HepG2 (cell line): ENCODE results near the gene GPR158. TPM values are rescaled to one million over a fixed set of nuclear protein-coding genes. Genes with fewer than 3 reads are reported as not detected.

Source experiments
- ATAC-seq: fragments of 200-7000 bp; cut with Tn5 transposase; 3 replicates; pipeline ENCODE4 v1.9.1; 2020; ENCODE audit warnings: mild to moderate bottlenecking, moderate library complexity
- BruUV-seq: library from RNA; stranded (reverse); fragments of 400-500 nt; replicated peaks from 2 replicates; lab custom pipeline; 2021; lab: Mats Ljungman, UMichigan
- CTCF ChIA-PET: fragments of 300-600 bp; formaldehyde crosslinking; extraction: SDS; loops from one replicate; lab custom pipeline; 2021; ENCODE audit warnings: low total read pairs, inconsistent platforms, low intra/inter-chr PET ratio; lab: Yijun Ruan, JAX
- POLR2A ChIA-PET: fragments of 350-600 bp; sonication (Branson Sonifier 250); formaldehyde crosslinking; loops from one replicate; lab custom pipeline; 2020; ENCODE audit warnings: antibody characterized with exemption, inconsistent platforms; lab: Yijun Ruan, JAX
- DNase-seq: peaks from one replicate; pipeline ENCODE4 v3.0.0-alpha.2; 2015; ENCODE audit warnings: low spot score
- FAIRE-seq: peaks from 3 replicates; lab custom pipeline; 2011; peaks lifted over from hg19 to GRCh38; lab: Jason Lieb, UNC
- H2AFZ ChIP-seq: one replicate; pipeline ENCODE4 v1.6.1; 2011; ENCODE audit warnings: low read length, inconsistent platforms
- H3K27ac ChIP-seq: fragments of 300-600 bp; 3 replicates; pipeline ENCODE4 v1.8.0; 2011; ENCODE audit warnings: mixed run types, mild to moderate bottlenecking, mixed read lengths, low read length, inconsistent platforms; ENCODE audit not compliant: insufficient read depth; ENCODE audit errors: extremely low read length
- H3K27me3 ChIP-seq, 2 experiments: fragments of 200-600 bp in 1 of 2; 2 replicates in 1 of 2; 3 replicates in 1 of 2; pipeline versions ENCODE4 v1.6.0 to v1.8.0; 2011; ENCODE audit warnings: low read length in 2 of 2, mild to moderate bottlenecking in 2 of 2, moderate library complexity in 2 of 2, inconsistent platforms in 1 of 2; ENCODE audit not compliant: insufficient read depth in 2 of 2, control insufficient read depth in 1 of 2
- H3K36me3 ChIP-seq, 2 experiments: fragments of 200-600 bp in 1 of 2; replicated peaks in 1 of 2; 2 replicates in 1 of 2; 3 replicates in 1 of 2; pipeline versions ENCODE4 v1.5.1 to v1.8.0; 2011; ENCODE audit warnings: low read length in 2 of 2, inconsistent platforms in 1 of 2; ENCODE audit not compliant: insufficient read depth in 2 of 2, control insufficient read depth in 1 of 2
- H3K4me1 ChIP-seq: 2 replicates; pipeline ENCODE4 v1.5.1; 2012; ENCODE audit warnings: low read length, inconsistent platforms; ENCODE audit not compliant: insufficient read depth
- H3K4me2 ChIP-seq: 2 replicates; pipeline ENCODE4 v1.6.0; 2011; ENCODE audit warnings: low read depth, low read length, inconsistent platforms
- H3K4me3 ChIP-seq, 3 experiments: fragments of 200-600 bp in 1 of 3; sonication (generic), shearing (Covaris generic) in 1 of 3; replicated peaks in 1 of 3; 2 replicates each; pipeline ENCODE4 v1.5.1; 2011 to 2016; ENCODE audit warnings: low read length in 3 of 3, inconsistent platforms in 2 of 3, low read depth in 2 of 3, mild to moderate bottlenecking in 2 of 3, control low read depth in 1 of 3, mixed read lengths in 1 of 3; ENCODE audit not compliant: insufficient read depth in 1 of 3
- H3K79me2 ChIP-seq: one replicate; pipeline ENCODE4 v1.6.1; 2011; ENCODE audit warnings: low read length, inconsistent platforms; ENCODE audit not compliant: insufficient read depth
- H3K9ac ChIP-seq: 2 replicates; pipeline ENCODE4 v1.6.0; 2011; ENCODE audit warnings: mild to moderate bottlenecking, low read depth, low read length, inconsistent platforms; ENCODE audit not compliant: insufficient read depth
- H3K9me3 ChIP-seq: 2 replicates; pipeline ENCODE4 v1.5.1; 2012; ENCODE audit warnings: mild to moderate bottlenecking, low read length
- H4K20me1 ChIP-seq: 2 replicates; pipeline ENCODE4 v1.6.0; 2011; ENCODE audit warnings: inconsistent platforms, mild to moderate bottlenecking, low read length, moderate library complexity; ENCODE audit not compliant: insufficient read depth
- AKAP8 ChIP-seq: sonication (generic); formaldehyde crosslinking; IDR thresholded peaks from 2 replicates; pipeline ENCODE4 v1.5.1; 2020; ENCODE audit warnings: mild to moderate bottlenecking, missing genetic modification reagents
- CTCF ChIP-seq: sonication (generic); formaldehyde crosslinking; IDR thresholded peaks from 2 replicates; pipeline ENCODE4 v1.5.0; 2020; ENCODE audit warnings: mild to moderate bottlenecking, missing genetic modification reagents, moderate library complexity
- FOXA3 ChIP-seq: IDR thresholded peaks from 2 replicates; pipeline ENCODE4 v1.6.1; 2016; ENCODE audit warnings: missing genetic modification reagents, missing compliant biosample characterization
- MAFF ChIP-seq: IDR thresholded peaks from 2 replicates; pipeline ENCODE4 v1.6.1; 2011; ENCODE audit warnings: low read depth, low read length, improper control_type of control experiment
- MTA3 ChIP-seq: sonication (generic); formaldehyde crosslinking; IDR thresholded peaks from 2 replicates; pipeline ENCODE4 v1.4.0; 2020; ENCODE audit warnings: missing genetic modification reagents
- NR2F1 ChIP-seq, 2 experiments: fragments of 450-650 bp in 1 of 2; formaldehyde crosslinking in 1 of 2; IDR thresholded peaks; 2 replicates each; pipeline versions ENCODE4 v1.5.0 to v1.6.1; 2016 to 2020; ENCODE audit warnings: mild to moderate bottlenecking in 1 of 2, missing compliant biosample characterization in 1 of 2, missing genetic modification reagents in 1 of 2, moderate library complexity in 1 of 2
- NR2F6 ChIP-seq, 2 experiments: IDR thresholded peaks; 2 replicates each; pipeline ENCODE4 v1.6.1; 2016; ENCODE audit warnings: antibody characterized with exemption in 1 of 2, mild to moderate bottlenecking in 1 of 2
- REXO4 ChIP-seq: sonication (generic); formaldehyde crosslinking; IDR thresholded peaks from 2 replicates; pipeline ENCODE4 v1.8.0; 2022; ENCODE audit warnings: missing genetic modification reagents, mild to moderate bottlenecking, borderline replicate concordance
- STAG1 ChIP-seq: sonication (generic); formaldehyde crosslinking; IDR thresholded peaks from 2 replicates; pipeline ENCODE4 v1.4.0; 2020; ENCODE audit warnings: missing genetic modification reagents
- ZNF143 ChIP-seq: sonication (generic); formaldehyde crosslinking; IDR thresholded peaks from 2 replicates; pipeline ENCODE4 v1.4.0; 2020; ENCODE audit warnings: missing genetic modification reagents
- WGBS: methylation state at CpG from one replicate; pipeline ENCODE4 v1.1.6; 2017; ENCODE audit warnings: low lambda C conversion rate; 5-methylcytosine and 5-hydroxymethylcytosine counted together
- in situ Hi-C: cut with HindIII; loops from 2 replicates; pipeline ENCODE4 v1.10.0; 2017; ENCODE audit warnings: low pct_unique_long_range_greater_than_20kb; ENCODE audit not compliant: extremely low pct_ligation_motif_present
- intact Hi-C: fragments of 100-400 bp; cut with micrococcal nuclease; formaldehyde crosslinking; loops from one replicate; pipeline ENCODE4 v1.10.0; 2022; ENCODE audit not compliant: unreplicated experiment
- polyA plus RNA-seq, 8 experiments: library from polyadenylated mRNA; depleted of rRNA in 3 of 8; stranded (reverse) in 7 of 8; unstranded in 1 of 8; fragments of >200 nt; fragmentation: Illumina TruSeq in 4 of 8; extraction: Trizol in 4 of 8; gene quantifications; 2 replicates each; pipeline versions ENCODE4 v1.2.1 to v1.2.3, GENCODE V29; 2011 to 2016; ENCODE audit warnings: low read depth in 4 of 8, missing spikeins in 1 of 8, mixed read lengths in 1 of 8; ENCODE audit not compliant: insufficient read depth in 1 of 8
- total RNA-seq, 5 experiments: library from RNA; depleted of rRNA; stranded (reverse); fragments of >200 nt; fragmentation: Illumina TruSeq; extraction: Trizol; gene quantifications; 2 replicates each; pipeline ENCODE4 v1.2.3, GENCODE V29; 2016; ENCODE audit warnings: low read depth in 1 of 5

Gene GPR158
- total and polyA plus RNA-seq, 2 of the 13 experiments (the other 11 are each of a cell fraction or from before 2014, with no cell fraction given) = not detected

- no peak overlapping the region for H3K4me2 ChIP-seq
- no peak overlapping the region for H3K27ac ChIP-seq
- in situ Hi-C loops = no loop called here
- H3K4me3 ChIP-seq = no peak overlapping the region
- no peaks in the 10 kb centered on the region for H3K27me3 ChIP-seq
- 27% methylated on average over 4 of the region's 4 CpGs for WGBS
- intact Hi-C loops = no loop called here
- TF ChIP-seq MTA3 (CRISPR knock-in tag) = no peak
- TF ChIP-seq FOXA3 = no peak
- no peak for TF ChIP-seq ZNF143 (CRISPR knock-in tag)
- TF ChIP-seq AKAP8 (CRISPR knock-in tag) = no peak
- peak; percentile 37 for TF ChIP-seq STAG1 (CRISPR knock-in tag)
- TF ChIP-seq NR2F1 (CRISPR knock-in tag; IDR thresholded peaks at IDR 0.05) = peak; percentile 38 to 53; a peak in 1 of 4 replicates
- no peak for TF ChIP-seq MAFF
- TF ChIP-seq CTCF = peak; percentile 55
- TF ChIP-seq REXO4 = no peak
- TF ChIP-seq NR2F6 (IDR thresholded peaks at IDR 0.05) = peak; percentile 81
- TF ChIP-seq NR2F6 (CRISPR knock-in tag; IDR thresholded peaks at IDR 0.05) = peak; percentile 87
- TF ChIP-seq, all 625 proteins: peak for 4
- CTCF ChIA-PET = no interaction called here
- Histone ChIP-seq H3K36me3 (no peaks in the 10 kb centered on the region), H2AFZ (no peak overlapping the region), H4K20me1 (no peaks in the 10 kb centered on the region), H3K9ac (no peak overlapping the region), H3K4me1 (no peaks in the 10 kb centered on the region), H3K9me3 (no peaks in the 10 kb centered on the region), H3K79me2 (no peaks in the 10 kb centered on the region)
- no TSS peak for BruUV-seq
- no peak for FAIRE-seq
- ATAC-seq = peak; percentile 69
- no peak for DNase-seq
- POLR2A ChIA-PET = no interaction called here
Measured at GRCh38 chr10:25522946-25523608, 348.3 kb downstream of the GPR158 start.
